Heart left ventricle (tissue), 13 donors: ENCODE data around the gene STOML3.

ENCODE experiments used
- CTCF ChIP-seq, 12 donors: fragments of 200-600 bp; sonication (generic) in 4 of 12; IDR thresholded peaks; one replicate each; pipeline versions ENCODE4 v1.5.0 to v1.8.0; 2018 to 2022; ENCODE audit warnings: antibody characterized with exemption in 12 of 12, mild to moderate bottlenecking in 5 of 12
- POLR2A ChIP-seq, 2 donors: fragments of 450-650 bp; IDR thresholded peaks; one replicate each; pipeline ENCODE4 v1.6.1; 2017; ENCODE audit warnings: antibody characterized with exemption in 2 of 2, mild to moderate bottlenecking in 2 of 2, moderate library complexity in 2 of 2
- donor health status: ischemic (EF 13 %, LVEDD 7.1; RV severe dilation, severe dysfunction).
- donor health status: DM: no; HTN: yes; CAD: no.
- donor health status: DM: no; HTN: no; CAD: no.
- donor health status: ischemic (EF 25% LVEDD 6.9; RV normal size, moderate dysfunction).
- donor health status: ischemic (EF 25% LVEDD 5.7; RV mildly dilated, moderate dysfunction).
- donor health status: ischemic (EF 35%, LVEDD 5.7; RV mildly dilated, moderate dysfunction).
- donor health status: nonischemic (EF 11% LVEDD 7.7; RV severe dilation, severe dysfunction).
- donor health status: DM: yes; HTN: yes; CAD: no.
- donor health status: PGD.
- donor health status: ischemic (EF 29% LVEDD 5.4; RV normal size, mild dysfunction).
- donor health status: nonischemic (EF 23%, LVEDD 6.1; RV moderate dilation, normal function).

GRCh38 chr13:38965281-38965680 is 25.4 kb downstream of the STOML3 start:
- TF ChIP-seq CTCF (IDR thresholded peaks at IDR 0.05) (no peak), POLR2A (IDR thresholded peaks at IDR 0.05) (no peak)
